WERI-Rb-1 (cell line): ENCODE results near the gene EHBP1.
"Not testable (repeated sequence)": the region's sequence is repeated elsewhere in the genome, so short reads cannot be mapped to it uniquely, and the experiment has no call there.

Experiments
- DNase-seq: peaks from one replicate; pipeline ENCODE4 v3.0.0-alpha.2; 2020
- H3K27ac ChIP-seq: fragments of 250-450 bp; sonication (Bioruptor Pico); 2 replicates; pipeline ENCODE4 v1.5.1; 2020; ENCODE audit warnings: mild to moderate bottlenecking, moderate library complexity
- H3K27me3 ChIP-seq: fragments of 250-450 bp; sonication (Bioruptor Pico); 2 replicates; pipeline ENCODE4 v1.5.1; 2021; ENCODE audit warnings: mild to moderate bottlenecking, low read depth, moderate library complexity; ENCODE audit not compliant: insufficient read depth, severe bottlenecking
- H3K36me3 ChIP-seq: fragments of 250-450 bp; sonication (Bioruptor Pico); 2 replicates; pipeline ENCODE4 v1.5.1; 2020; ENCODE audit warnings: mild to moderate bottlenecking, moderate library complexity
- H3K4me3 ChIP-seq: 2 replicates; pipeline ENCODE4 v1.5.1; 2011; ENCODE audit warnings: low read depth, mild to moderate bottlenecking, control low read depth, low read length
- H3K9me3 ChIP-seq: fragments of 250-450 bp; sonication (Bioruptor Pico); 2 replicates; pipeline ENCODE4 v1.5.1; 2021; ENCODE audit warnings: mild to moderate bottlenecking, moderate library complexity; ENCODE audit not compliant: severe bottlenecking
- TF ChIP-seq, protein P1 (sequence below): IDR thresholded peaks from 2 replicates; pipeline ENCODE4 v1.5.1; 2011; ENCODE audit warnings: low read depth, mild to moderate bottlenecking, control low read depth, inconsistent platforms, low read length

EHBP1 gene

GRCh38 chr2:63018439-63018838, 312.9 kb downstream of the EHBP1 start:
- H3K27ac ChIP-seq = no peak overlapping the region
- H3K4me3 ChIP-seq = no peak overlapping the region
- TF ChIP-seq, protein P1, sequence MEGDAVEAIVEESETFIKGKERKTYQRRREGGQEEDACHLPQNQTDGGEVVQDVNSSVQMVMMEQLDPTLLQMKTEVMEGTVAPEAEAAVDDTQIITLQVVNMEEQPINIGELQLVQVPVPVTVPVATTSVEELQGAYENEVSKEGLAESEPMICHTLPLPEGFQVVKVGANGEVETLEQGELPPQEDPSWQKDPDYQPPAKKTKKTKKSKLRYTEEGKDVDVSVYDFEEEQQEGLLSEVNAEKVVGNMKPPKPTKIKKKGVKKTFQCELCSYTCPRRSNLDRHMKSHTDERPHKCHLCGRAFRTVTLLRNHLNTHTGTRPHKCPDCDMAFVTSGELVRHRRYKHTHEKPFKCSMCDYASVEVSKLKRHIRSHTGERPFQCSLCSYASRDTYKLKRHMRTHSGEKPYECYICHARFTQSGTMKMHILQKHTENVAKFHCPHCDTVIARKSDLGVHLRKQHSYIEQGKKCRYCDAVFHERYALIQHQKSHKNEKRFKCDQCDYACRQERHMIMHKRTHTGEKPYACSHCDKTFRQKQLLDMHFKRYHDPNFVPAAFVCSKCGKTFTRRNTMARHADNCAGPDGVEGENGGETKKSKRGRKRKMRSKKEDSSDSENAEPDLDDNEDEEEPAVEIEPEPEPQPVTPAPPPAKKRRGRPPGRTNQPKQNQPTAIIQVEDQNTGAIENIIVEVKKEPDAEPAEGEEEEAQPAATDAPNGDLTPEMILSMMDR = no peak
- DNase-seq = no peak
- no peaks in the 10 kb centered on the region for H3K9me3 ChIP-seq
- no peaks in the 10 kb centered on the region for H3K36me3 ChIP-seq
- H3K27me3 ChIP-seq = no peaks in the 10 kb centered on the region

DNA sequence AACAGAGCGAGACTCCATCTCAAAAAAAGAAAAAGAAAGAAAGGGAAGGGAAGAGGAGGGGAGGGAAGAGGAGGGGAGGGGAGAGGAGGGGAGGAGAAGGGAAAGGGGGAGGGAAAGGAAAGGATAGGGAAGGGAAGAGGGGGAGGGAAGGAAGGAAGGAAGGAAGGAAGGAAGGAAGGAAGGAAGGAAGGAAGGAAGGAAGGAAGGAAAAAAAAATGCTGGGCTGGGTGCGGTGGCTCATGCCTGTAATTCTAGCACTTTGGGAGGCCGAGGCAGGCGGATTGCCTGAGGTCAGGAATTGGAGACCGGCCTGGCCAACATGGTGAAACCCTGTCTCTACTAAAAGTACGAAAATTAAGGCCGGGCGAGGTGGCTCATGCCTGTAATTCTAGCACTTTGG, 314.2 kb downstream of the EHBP1 start:
- H3K27ac ChIP-seq, H3K9me3 ChIP-seq, H3K4me3 ChIP-seq, DNase-seq, H3K36me3 ChIP-seq, H3K27me3 ChIP-seq: not testable (repeated sequence)

GRCh38 chr2:63023444-63023843, 317.9 kb downstream of the EHBP1 start:
- H3K27me3 ChIP-seq = no peaks in the 10 kb centered on the region
- H3K4me3 ChIP-seq = no peak overlapping the region
- no peaks in the 10 kb centered on the region for H3K36me3 ChIP-seq
- TF ChIP-seq, protein P1 = peak; percentile 64
- H3K9me3 ChIP-seq = no peaks in the 10 kb centered on the region
- no peak overlapping the region for H3K27ac ChIP-seq
- peak; percentile 46 for DNase-seq

- TF ChIP-seq, protein P1 = no peak
Observed at GRCh38 chr2:63027220-63027619, 321.7 kb downstream of the EHBP1 start.

DNA sequence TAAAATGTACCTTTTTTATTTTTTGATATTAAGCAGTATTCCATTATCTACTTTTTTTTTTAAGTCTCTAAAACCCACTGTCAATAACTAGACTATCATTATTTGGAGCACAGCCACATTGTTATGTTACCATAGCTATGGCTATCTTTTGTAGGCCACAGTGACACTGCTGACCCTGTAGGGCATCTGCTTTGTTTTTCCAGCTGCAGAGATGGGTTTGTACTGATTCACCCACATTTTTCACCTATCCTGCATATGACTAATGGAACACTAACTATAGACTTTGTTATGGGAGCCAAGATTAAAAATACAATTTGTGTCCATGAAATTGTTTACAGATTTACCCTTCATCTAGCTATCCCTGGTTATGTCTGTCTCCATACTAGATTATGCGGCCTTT, 323.5 kb downstream of the EHBP1 start:
- H3K9me3 ChIP-seq = no peaks in the 10 kb centered on the region
- no peaks in the 10 kb centered on the region for H3K36me3 ChIP-seq
- TF ChIP-seq, protein P1 = no peak
- DNase-seq = no peak
- no peak overlapping the region for H3K4me3 ChIP-seq
- H3K27ac ChIP-seq = no peak overlapping the region
- H3K27me3 ChIP-seq = no peaks in the 10 kb centered on the region

More at GRCh38 chr2:63027220-63027619, 321.7 kb downstream of the EHBP1 start:
- H3K4me3 ChIP-seq = no peak overlapping the region
- no peaks in the 10 kb centered on the region for H3K9me3 ChIP-seq
- H3K36me3 ChIP-seq = no peaks in the 10 kb centered on the region
- no peaks in the 10 kb centered on the region for H3K27me3 ChIP-seq
- no peak overlapping the region for H3K27ac ChIP-seq
- no peak for DNase-seq

DNA sequence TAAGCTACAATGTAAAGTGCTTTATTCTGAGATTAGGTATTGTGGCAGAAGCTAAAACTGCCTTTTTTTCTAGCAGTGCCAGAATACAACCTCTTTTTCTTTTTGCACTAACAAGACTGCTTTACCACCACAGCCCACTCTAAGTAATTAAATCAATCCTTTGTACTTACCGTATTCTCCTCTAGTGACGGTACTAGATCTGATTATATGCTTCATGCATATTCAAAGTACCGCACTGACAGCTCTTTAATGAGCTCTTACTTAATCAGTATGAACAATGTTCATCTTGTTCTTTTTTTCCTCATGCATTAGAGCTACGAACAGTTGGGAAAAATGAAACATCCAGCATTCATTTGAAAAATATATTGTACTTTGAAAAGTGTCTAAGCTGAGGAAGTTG, 329.0 kb downstream of the EHBP1 start:
- Histone ChIP-seq H3K36me3 (no peaks in the 10 kb centered on the region), H3K4me3 (no peak overlapping the region)

More for the DNA sequence above, 329.0 kb downstream of the EHBP1 start:
- no peak for DNase-seq
- TF ChIP-seq, protein P1 = no peak
- H3K9me3 ChIP-seq = no peaks in the 10 kb centered on the region
- H3K27me3 ChIP-seq = no peaks in the 10 kb centered on the region
- H3K27ac ChIP-seq = no peak overlapping the region
